Stimulated activated CD4-positive, alpha-beta T cell treated with anti-CD3 and anti-CD28 coated beads, Interleukin-15, amount 100 ng/mL, for 48 hours (primary cell): ENCODE measurements around the gene TBR1.

Experiments used
- DNase-seq, 2 donors: peaks; one replicate each; pipeline ENCODE4 v3.0.0-alpha.2; 2020; ENCODE audit warnings: low read depth in 2 of 2

Gene TBR1

GRCh38 chr2:161415034-161415986, 787 bp upstream of the TBR1 start:
- no peak for DNase-seq

- DNase-seq = no peak
Observed at GRCh38 chr2:161416708-161417437, 776 bp downstream of the TBR1 start.

GRCh38 chr2:161417438-161418274, 1.6 kb downstream of the TBR1 start:
- no peak for DNase-seq

DNA sequence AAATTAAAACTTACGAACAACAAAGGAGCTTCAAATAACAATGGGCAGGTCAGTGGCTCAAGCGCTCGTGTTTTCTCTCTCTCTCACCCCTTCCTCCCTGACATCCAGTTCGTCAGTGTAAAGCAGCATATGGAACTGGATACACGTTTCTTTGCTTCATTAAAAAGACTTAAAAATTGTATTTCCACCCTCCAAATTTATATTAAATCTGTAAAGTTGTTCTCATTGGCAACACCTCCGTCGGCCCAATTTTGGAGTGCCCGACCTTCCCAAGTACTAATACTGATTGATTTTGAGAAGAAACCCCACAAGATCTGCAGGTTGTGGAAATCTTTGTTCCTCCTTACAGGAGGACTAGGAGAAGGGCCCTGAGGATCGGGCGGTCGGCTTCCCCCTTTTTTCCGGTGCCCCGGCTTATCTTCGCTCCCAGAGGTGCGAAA, 2.2 kb downstream of the TBR1 start:
- no peak for DNase-seq

GRCh38 chr2:161418715-161419637, 2.9 kb downstream of the TBR1 start:
- no peak for DNase-seq

- no peak for DNase-seq
Observed at GRCh38 chr2:161419638-161420190, 3.6 kb downstream of the TBR1 start.

DNA sequence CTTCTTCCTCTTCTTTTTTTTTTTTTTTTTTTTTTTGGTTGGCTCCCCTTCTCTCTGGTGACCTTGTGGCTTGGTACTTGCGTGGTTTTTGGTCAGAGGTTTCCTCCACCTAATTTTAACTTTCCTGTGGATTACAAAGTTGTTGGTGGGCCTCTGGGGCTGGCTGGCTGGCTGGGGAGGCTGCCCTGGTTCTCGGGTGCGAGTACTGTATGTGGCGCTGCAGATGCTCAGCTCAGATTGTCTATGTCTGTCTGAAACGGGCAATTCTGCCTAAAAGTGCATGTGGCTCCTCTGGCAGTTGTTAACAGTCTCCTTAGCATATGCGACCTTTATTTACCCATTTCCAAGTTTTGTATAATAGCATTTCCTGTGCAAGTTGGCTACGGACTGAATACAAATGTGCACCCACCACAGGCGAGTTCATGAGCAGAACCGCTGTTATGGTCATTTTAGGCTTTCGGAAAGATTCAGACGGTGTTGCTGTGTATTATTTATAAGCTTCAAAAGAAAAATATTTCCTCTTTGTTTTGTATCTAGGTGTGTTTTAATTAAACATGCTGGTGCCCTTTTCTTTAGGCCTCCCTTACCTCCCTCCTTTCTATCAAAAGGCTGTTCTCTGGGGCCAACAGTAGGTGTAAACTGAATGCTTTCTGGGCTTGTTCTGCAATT, 4.4 kb downstream of the TBR1 start:
- DNase-seq = no peak

DNA sequence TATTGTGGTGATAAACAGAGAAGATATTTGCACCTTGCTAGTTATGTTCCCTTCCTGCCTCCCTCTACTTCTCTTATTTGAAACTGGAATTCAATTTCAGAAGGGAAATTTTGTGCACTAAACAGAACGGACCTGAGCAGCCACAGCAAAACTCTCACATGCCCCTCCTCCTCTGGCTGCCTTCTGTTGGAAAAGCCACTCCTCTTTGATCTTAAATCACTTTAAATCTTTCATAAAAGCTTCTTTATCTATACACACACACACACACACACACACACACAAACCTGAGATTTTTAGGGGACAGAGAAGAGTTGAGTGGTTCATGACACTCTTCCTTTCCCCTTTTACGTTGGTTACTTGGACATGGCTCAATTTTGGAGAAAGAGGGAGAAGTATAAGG, 5.6 kb downstream of the TBR1 start:
- DNase-seq = no peak

GRCh38 chr2:161422816-161423403, 6.8 kb downstream of the TBR1 start:
- no peak for DNase-seq

DNA sequence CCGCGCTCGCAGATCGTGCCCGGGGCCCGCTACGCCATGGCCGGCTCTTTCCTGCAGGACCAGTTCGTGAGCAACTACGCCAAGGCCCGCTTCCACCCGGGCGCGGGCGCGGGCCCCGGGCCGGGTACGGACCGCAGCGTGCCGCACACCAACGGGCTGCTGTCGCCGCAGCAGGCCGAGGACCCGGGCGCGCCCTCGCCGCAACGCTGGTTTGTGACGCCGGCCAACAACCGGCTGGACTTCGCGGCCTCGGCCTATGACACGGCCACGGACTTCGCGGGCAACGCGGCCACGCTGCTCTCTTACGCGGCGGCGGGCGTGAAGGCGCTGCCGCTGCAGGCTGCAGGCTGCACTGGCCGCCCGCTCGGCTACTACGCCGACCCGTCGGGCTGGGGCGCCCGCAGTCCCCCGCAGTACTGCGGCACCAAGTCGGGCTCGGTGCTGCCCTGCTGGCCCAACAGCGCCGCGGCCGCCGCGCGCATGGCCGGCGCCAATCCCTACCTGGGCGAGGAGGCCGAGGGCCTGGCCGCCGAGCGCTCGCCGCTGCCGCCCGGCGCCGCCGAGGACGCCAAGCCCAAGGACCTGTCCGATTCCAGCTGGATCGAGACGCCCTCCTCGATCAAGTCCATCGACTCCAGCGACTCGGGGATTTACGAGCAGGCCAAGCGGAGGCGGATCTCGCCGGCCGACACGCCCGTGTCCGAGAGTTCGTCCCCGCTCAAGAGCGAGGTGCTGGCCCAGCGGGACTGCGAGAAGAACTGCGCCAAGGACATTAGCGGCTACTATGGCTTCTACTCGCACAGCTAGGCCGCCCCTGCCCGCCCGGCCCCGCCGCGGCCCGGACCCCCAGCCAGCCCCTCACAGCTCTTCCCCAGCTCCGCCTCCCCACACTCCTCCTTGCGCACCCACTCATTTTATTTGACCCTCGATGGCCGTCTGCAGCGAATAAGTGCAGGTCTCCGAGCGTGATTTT, 7.6 kb downstream of the TBR1 start:
- DNase-seq = no peak

- no peak for DNase-seq
Observed at GRCh38 chr2:161424394-161424769, 8.3 kb downstream of the TBR1 start.

DNA sequence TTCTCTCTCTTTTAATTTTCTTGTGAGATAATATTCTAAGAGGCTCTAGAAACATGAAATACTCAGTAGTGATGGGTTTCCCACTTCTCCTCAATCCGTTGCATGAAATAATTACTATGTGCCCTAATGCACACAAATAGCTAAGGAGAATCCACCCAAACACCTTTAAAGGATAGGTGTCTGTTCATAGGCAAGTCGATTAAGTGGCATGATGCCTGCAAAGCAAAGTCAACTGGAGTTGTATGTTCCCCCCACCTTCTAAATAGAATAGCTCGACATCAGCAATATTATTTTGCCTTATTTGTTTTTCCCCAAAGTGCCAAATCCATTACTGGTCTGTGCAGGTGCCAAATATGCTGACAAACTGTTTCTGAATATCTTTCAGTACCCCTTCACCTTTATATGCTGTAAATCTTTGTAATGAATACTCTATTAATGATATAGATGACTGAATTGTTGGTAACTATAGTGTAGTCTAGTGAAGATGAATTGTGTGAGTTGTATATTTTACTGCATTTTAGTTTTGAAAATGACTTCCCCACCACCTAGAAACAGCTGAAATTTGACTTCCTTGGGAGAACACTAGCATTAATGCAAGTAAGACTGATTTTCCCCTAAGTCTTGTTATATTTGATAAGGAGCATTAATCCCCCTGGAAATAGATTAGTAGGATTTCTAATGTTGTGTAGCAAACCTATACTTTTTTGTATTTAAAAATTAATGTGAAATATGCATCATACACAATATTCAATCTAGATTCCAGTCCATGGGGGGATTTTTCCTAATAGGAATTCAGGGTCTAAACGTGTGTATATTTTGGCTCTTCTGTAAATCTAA, 9.0 kb downstream of the TBR1 start:
- no peak for DNase-seq

DNA sequence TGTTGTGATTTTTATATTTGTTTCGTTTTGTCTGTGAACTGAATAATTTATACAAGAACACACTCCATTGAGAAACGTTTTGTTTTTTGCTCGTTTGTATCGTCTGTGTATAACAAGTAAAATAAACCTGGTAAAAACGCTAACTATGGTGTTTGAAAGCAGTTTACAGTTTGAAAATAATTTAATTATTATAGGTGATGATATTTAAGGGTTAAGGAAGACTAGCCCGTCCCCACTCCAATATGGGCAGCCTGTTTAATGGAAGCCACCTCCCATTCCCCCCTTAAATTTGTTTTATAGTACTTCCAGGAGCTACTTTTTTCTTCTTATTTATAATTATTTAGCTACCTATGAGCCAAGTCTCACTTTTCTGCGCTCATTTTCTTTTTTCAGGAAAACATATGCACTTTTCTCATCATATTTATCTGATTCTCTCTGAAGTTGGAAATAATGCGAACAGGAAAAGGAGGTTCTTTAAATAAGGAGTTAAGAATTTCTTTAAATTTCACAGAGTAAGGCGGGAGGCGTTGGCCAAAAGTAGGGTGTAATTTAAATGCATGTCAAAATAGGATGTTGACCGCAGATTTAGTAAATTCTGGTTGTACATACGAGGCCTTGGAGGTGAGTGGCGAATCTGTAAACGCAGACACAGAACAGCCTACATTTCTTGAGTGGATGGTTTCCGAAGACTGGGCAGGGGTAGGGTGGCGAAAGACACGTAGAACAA, 9.8 kb downstream of the TBR1 start:
- DNase-seq = no peak

- no peak for DNase-seq
Observed at GRCh38 chr2:161426455-161426921, 10.4 kb downstream of the TBR1 start.

DNA sequence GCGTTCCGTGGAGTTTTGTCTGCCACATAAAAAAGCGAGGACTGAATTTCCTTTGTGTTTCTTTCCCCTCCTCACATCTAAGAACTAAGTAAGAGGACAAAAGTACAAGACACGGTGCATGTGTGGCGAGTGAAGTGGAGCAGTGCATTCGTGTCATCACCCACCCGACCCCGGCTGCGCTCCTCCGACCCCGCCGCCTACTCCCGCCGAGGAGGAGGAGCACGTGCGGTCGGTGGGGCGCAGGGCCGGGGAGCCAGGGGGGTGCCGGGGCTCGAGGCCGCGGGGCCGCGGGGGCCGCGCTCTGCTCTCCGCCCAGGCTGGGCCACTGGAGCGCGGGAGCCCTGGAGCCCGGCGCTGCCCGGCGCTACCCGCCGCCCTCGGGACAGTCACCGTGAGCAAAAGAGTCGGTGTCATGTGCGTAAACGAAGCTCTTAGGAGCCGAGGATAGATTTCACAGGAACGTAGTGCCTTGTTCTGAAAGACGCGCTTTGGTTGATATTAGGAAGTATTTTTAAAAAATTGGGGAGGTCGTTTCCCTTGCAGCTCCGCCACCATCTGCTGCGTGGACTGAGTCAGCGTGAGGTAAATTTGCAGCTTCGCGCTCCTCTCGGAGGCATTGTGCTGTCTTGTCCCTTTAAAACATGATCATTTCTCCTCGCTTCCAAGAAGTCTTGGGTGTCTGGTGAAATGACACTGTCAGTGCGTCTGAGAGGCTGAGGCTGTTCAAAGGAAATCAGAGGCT, 11.0 kb downstream of the TBR1 start:
- DNase-seq = no peak
